ENCODE measurements around the gene TMSB10.
"Not testable (repeated sequence)": the region's sequence is repeated elsewhere in the genome, so short reads cannot be mapped to it uniquely, and the experiment has no call there.

The TMSB10 gene

DNA sequence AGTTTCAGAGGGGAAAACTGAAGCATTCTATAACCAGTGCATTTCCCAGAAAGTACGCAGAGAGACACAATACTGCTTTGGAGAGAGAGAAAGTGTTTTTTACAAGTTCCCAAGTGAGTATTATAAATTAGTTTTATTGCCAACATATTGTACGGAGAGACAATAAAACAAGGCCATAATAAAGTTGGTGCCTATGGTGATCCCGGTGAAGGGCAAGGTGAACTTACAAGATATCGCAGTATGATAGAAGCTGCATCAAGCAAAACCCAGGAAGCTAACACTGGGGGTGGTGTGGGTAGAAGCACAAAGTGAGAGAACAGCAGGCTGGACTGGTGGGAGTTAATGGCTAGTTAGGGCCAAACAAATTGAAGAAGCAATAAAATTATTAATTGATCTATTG is 7.5 kb downstream of the TMSB10 start (continued):
- TF ChIP-seq, protein P1, sequence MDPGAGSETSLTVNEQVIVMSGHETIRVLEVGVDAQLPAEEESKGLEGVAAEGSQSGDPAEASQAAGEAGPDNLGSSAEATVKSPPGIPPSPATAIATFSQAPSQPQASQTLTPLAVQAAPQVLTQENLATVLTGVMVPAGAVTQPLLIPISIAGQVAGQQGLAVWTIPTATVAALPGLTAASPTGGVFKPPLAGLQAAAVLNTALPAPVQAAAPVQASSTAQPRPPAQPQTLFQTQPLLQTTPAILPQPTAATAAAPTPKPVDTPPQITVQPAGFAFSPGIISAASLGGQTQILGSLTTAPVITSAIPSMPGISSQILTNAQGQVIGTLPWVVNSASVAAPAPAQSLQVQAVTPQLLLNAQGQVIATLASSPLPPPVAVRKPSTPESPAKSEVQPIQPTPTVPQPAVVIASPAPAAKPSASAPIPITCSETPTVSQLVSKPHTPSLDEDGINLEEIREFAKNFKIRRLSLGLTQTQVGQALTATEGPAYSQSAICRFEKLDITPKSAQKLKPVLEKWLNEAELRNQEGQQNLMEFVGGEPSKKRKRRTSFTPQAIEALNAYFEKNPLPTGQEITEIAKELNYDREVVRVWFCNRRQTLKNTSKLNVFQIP (CRISPR knock-in tag; IDR thresholded peaks at IDR 0.05; ENCODE audit: borderline replicate concordance, low read depth): no peak

DNA sequence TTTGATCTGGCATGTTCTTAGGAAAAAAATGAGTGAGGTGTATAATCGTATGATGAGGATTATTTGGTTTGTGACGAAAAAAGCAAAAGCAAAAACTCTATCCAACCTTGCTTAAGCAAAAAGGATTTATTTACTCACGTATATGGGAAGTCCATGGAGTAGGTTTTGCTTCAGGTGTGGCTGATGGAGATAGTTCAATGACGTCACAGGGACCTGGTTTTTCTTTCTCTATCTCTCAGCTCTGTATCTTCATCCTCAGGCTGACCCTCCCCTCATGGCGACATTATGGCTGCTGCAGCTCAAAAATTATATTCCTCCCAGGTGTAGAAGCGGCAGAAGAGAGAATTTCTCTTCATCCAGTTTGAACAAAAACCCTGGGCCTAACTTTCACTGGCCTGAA is 8.9 kb downstream of the TMSB10 start:
- ATAC-seq: no peak
- TF ChIP-seq TOX (CRISPR knock-in tag; IDR thresholded peaks at IDR 0.05; ENCODE audit: borderline replicate concordance) (no peak), ZNF70 (CRISPR knock-in tag; IDR thresholded peaks at IDR 0.05) (no peak), ZNF8 (CRISPR knock-in tag; IDR thresholded peaks at IDR 0.05) (no peak), ISL1 (CRISPR knock-in tag; IDR thresholded peaks at IDR 0.05) (no peak), ZFP3 (CRISPR knock-in tag; IDR thresholded peaks at IDR 0.05) (no peak), ZNF565 (CRISPR knock-in tag; conservative IDR thresholded peaks at IDR 0.05; ENCODE audit: low read depth) (no peak), ZFP30 (CRISPR knock-in tag; IDR thresholded peaks at IDR 0.05) (no peak), RARB (CRISPR knock-in tag; IDR thresholded peaks at IDR 0.05) (no peak), OSR1 (CRISPR knock-in tag; IDR thresholded peaks at IDR 0.05) (no peak), ARNTL (CRISPR knock-in tag; IDR thresholded peaks at IDR 0.05; ENCODE audit: borderline replicate concordance, low read depth) (no peak)
- TF ChIP-seq, protein P2, sequence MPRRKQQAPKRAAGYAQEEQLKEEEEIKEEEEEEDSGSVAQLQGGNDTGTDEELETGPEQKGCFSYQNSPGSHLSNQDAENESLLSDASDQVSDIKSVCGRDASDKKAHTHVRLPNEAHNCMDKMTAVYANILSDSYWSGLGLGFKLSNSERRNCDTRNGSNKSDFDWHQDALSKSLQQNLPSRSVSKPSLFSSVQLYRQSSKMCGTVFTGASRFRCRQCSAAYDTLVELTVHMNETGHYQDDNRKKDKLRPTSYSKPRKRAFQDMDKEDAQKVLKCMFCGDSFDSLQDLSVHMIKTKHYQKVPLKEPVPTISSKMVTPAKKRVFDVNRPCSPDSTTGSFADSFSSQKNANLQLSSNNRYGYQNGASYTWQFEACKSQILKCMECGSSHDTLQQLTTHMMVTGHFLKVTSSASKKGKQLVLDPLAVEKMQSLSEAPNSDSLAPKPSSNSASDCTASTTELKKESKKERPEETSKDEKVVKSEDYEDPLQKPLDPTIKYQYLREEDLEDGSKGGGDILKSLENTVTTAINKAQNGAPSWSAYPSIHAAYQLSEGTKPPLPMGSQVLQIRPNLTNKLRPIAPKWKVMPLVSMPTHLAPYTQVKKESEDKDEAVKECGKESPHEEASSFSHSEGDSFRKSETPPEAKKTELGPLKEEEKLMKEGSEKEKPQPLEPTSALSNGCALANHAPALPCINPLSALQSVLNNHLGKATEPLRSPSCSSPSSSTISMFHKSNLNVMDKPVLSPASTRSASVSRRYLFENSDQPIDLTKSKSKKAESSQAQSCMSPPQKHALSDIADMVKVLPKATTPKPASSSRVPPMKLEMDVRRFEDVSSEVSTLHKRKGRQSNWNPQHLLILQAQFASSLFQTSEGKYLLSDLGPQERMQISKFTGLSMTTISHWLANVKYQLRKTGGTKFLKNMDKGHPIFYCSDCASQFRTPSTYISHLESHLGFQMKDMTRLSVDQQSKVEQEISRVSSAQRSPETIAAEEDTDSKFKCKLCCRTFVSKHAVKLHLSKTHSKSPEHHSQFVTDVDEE (CRISPR knock-in tag; IDR thresholded peaks at IDR 0.05): no peak

DNA sequence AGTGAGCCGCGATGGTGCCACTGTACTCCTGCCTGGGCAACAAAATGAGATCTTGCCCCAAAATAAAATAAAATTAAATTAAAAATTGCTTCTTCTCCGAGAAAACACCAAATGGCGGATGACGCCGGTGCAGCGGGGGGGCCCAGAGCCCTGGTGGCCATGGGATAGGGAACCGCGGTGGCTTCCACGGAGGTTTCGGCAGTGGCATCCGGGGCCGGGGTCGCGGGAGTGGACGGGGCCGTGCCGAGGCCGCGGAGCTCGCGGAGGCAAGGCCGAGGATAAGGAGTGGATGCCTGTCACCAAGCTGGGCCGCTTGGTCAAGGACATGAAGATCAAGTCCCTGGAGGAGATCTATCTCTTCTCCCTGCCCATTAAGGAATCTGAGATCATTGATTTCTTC is 10.2 kb downstream of the TMSB10 start:
- not testable (repeated sequence) for ATAC-seq

- not testable (repeated sequence) for ATAC-seq
Observed at GRCh38 chr2:84917821-84918220, 12.4 kb downstream of the TMSB10 start.

- no peak for ATAC-seq
Observed at GRCh38 chr2:84918430-84918829, 13.0 kb downstream of the TMSB10 start.

More at GRCh38 chr2:84918430-84918829, 13.0 kb downstream of the TMSB10 start:
- TF ChIP-seq RARB (CRISPR knock-in tag; IDR thresholded peaks at IDR 0.05): no peak
- TF ChIP-seq, protein P1 (CRISPR knock-in tag; IDR thresholded peaks at IDR 0.05; ENCODE audit: borderline replicate concordance, low read depth): no peak
- TF ChIP-seq ESRRG (CRISPR knock-in tag; IDR thresholded peaks at IDR 0.05): no peak
- no peak for TF ChIP-seq ARNTL (CRISPR knock-in tag; IDR thresholded peaks at IDR 0.05; ENCODE audit: borderline replicate concordance, low read depth)
- TF ChIP-seq ZFP3 (CRISPR knock-in tag; IDR thresholded peaks at IDR 0.05): no peak
- no peak for TF ChIP-seq OSR1 (CRISPR knock-in tag; IDR thresholded peaks at IDR 0.05)
- no peak for TF ChIP-seq CSDC2 (CRISPR knock-in tag; IDR thresholded peaks at IDR 0.05)
- no peak for TF ChIP-seq ZC3H10 (CRISPR knock-in tag; IDR thresholded peaks at IDR 0.05)
- TF ChIP-seq TCF4 (CRISPR knock-in tag; IDR thresholded peaks at IDR 0.05; ENCODE audit: borderline replicate concordance): no peak
- no peak for TF ChIP-seq ISL1 (CRISPR knock-in tag; IDR thresholded peaks at IDR 0.05)
- no peak for TF ChIP-seq PATZ1 (CRISPR knock-in tag; IDR thresholded peaks at IDR 0.05; ENCODE audit: borderline replicate concordance)
- no peak for TF ChIP-seq ZNF8 (CRISPR knock-in tag; IDR thresholded peaks at IDR 0.05)
- TF ChIP-seq ZFP30 (CRISPR knock-in tag; IDR thresholded peaks at IDR 0.05): no peak
- TF ChIP-seq, protein P2 (CRISPR knock-in tag; IDR thresholded peaks at IDR 0.05): no peak

All from SK-N-SH treated with all-trans-retinoic acid at 6 μM for 48 hours (cell line).